Ammon's horn (tissue), 1 donor: Measurements from ENCODE around the gene CUEDC1.
A peak's percentile ranks its signal among the peaks of the same experiment; 100 is the strongest.
"Not testable (repeated sequence)": the region's sequence is repeated elsewhere in the genome, so short reads cannot be mapped to it uniquely, and the experiment has no call there.

Source experiments
- DNase-seq: peaks from one replicate; pipeline ENCODE4 v3.0.0-alpha.2; 2016; ENCODE audit warnings: low spot score

The CUEDC1 gene

GRCh38 chr17:57985675-57985974, 30.4 kb upstream of the CUEDC1 start:
- DNase-seq: no peak

GRCh38 chr17:57984936-57985674, 29.9 kb upstream of the CUEDC1 start:
- no peak for DNase-seq

- DNase-seq: no peak
These were observed 29.2 kb upstream of the CUEDC1 start for GRCh38 chr17:57984261-57984890.

- DNase-seq: no peak
These were observed 28.2 kb upstream of the CUEDC1 start for GRCh38 chr17:57983446-57983845.

- no peak for DNase-seq
These were observed 27.4 kb upstream of the CUEDC1 start for GRCh38 chr17:57982452-57983170.

GRCh38 chr17:57980522-57980921, 25.3 kb upstream of the CUEDC1 start:
- DNase-seq: no peak

GRCh38 chr17:57979076-57979475, 23.9 kb upstream of the CUEDC1 start:
- DNase-seq: no peak

- peak; percentile 63 for DNase-seq
These were observed 21.4 kb upstream of the CUEDC1 start for GRCh38 chr17:57976594-57976993.

- DNase-seq: no peak
These were observed 19.8 kb upstream of the CUEDC1 start for GRCh38 chr17:57975044-57975443.

- not testable (repeated sequence) for DNase-seq
These were observed 19.0 kb upstream of the CUEDC1 start for GRCh38 chr17:57974053-57974824.

GRCh38 chr17:57972151-57972550, 16.9 kb upstream of the CUEDC1 start:
- no peak for DNase-seq

- no peak for DNase-seq
These were observed 16.4 kb upstream of the CUEDC1 start for GRCh38 chr17:57971572-57971971.

GRCh38 chr17:57970710-57971109, 15.5 kb upstream of the CUEDC1 start:
- no peak for DNase-seq

- no peak for DNase-seq
These were observed 13.2 kb upstream of the CUEDC1 start for GRCh38 chr17:57968456-57968855.

- no peak for DNase-seq
These were observed 11.7 kb upstream of the CUEDC1 start for GRCh38 chr17:57966875-57967274.

- no peak for DNase-seq
These were observed 11.0 kb upstream of the CUEDC1 start for GRCh38 chr17:57966246-57966645.

GRCh38 chr17:57965521-57966160, 10.4 kb upstream of the CUEDC1 start:
- DNase-seq: no peak

GRCh38 chr17:57963149-57963511, 7.9 kb upstream of the CUEDC1 start:
- no peak for DNase-seq

- no peak for DNase-seq
These were observed 7.3 kb upstream of the CUEDC1 start for GRCh38 chr17:57962279-57963148.

GRCh38 chr17:57959929-57960328, 4.7 kb upstream of the CUEDC1 start:
- DNase-seq: no peak

GRCh38 chr17:57958391-57958790, 3.2 kb upstream of the CUEDC1 start:
- DNase-seq: not testable (repeated sequence)
